HG02840 (cell line): Measurements from ENCODE around the gene TRAK2.
"Not testable (repeated sequence)": the region's sequence is repeated elsewhere in the genome, so short reads cannot be mapped to it uniquely, and the experiment has no call there.

Experiments used
- ATAC-seq: cut with Tn5 transposase; IDR thresholded peaks from one replicate; pipeline ENCODE4 v1.9.1; 2021; ENCODE audit warnings: mild to moderate bottlenecking, moderate library complexity, moderate number of reproducible peaks; ENCODE audit not compliant: unreplicated experiment, low FRiP score

The TRAK2 gene

GRCh38 chr2:201415149-201415548, 36.1 kb downstream of the TRAK2 start:
- ATAC-seq, result no peak

GRCh38 chr2:201414099-201415023, 36.9 kb downstream of the TRAK2 start:
- no peak for ATAC-seq

- no peak for ATAC-seq
Measured at GRCh38 chr2:201413552-201413951, 37.7 kb downstream of the TRAK2 start.

- ATAC-seq, result no peak
Measured at GRCh38 chr2:201413143-201413542, 38.1 kb downstream of the TRAK2 start.

- no peak for ATAC-seq
Measured at GRCh38 chr2:201411421-201411820, 39.8 kb downstream of the TRAK2 start.

- no peak for ATAC-seq
Measured at GRCh38 chr2:201408931-201409330, 42.3 kb downstream of the TRAK2 start.

GRCh38 chr2:201407265-201407664, 44.0 kb downstream of the TRAK2 start:
- ATAC-seq, result no peak

GRCh38 chr2:201406077-201406662, 45.1 kb downstream of the TRAK2 start:
- no peak for ATAC-seq

GRCh38 chr2:201404699-201405280, 46.5 kb downstream of the TRAK2 start:
- ATAC-seq, result no peak

- no peak for ATAC-seq
Measured at GRCh38 chr2:201403880-201404279, 47.4 kb downstream of the TRAK2 start.

- ATAC-seq, result no peak
Measured at GRCh38 chr2:201402651-201403562, 48.4 kb downstream of the TRAK2 start.

- no peak for ATAC-seq
Measured at GRCh38 chr2:201401815-201402214, 49.4 kb downstream of the TRAK2 start.

- no peak for ATAC-seq
Measured at GRCh38 chr2:201396595-201396994, 54.7 kb downstream of the TRAK2 start.

GRCh38 chr2:201383136-201383535, 68.1 kb downstream of the TRAK2 start:
- ATAC-seq, result no peak

- ATAC-seq, result no peak
Measured at GRCh38 chr2:201378496-201379397, 72.5 kb downstream of the TRAK2 start.

GRCh38 chr2:201377218-201377617, 74.0 kb downstream of the TRAK2 start:
- ATAC-seq, result no peak

GRCh38 chr2:201369775-201370174, 81.5 kb downstream of the TRAK2 start:
- ATAC-seq, result no peak

- not testable (repeated sequence) for ATAC-seq
Measured at GRCh38 chr2:201369318-201369717, 81.9 kb downstream of the TRAK2 start.

GRCh38 chr2:201366146-201366545, 85.1 kb downstream of the TRAK2 start:
- no peak for ATAC-seq
